GM23338 (cell line): ENCODE results near the gene OR52M1. TPM values are rescaled to one million over a fixed set of nuclear protein-coding genes. Genes with fewer than 3 reads are reported as not detected.

Experiments
- ATAC-seq: fragments of 200-7000 bp; cut with Tn5 transposase; 3 replicates; pipeline ENCODE4 v1.9.1; 2020
- DNase-seq: peaks from one replicate; pipeline ENCODE4 v3.0.0-alpha.2; 2015; ENCODE audit warnings: low spot score
- H2AFZ ChIP-seq: fragments of 200-600 bp; sonication (generic); 2 replicates; pipeline ENCODE4 v1.8.0; 2016; ENCODE audit warnings: antibody characterized with exemption, mild to moderate bottlenecking, moderate library complexity
- H3F3A ChIP-seq: fragments of 200-600 bp; sonication (generic); replicated peaks from 2 replicates; pipeline ENCODE4 v1.8.0; 2017; ENCODE audit warnings: antibody characterized with exemption, mixed run types, low read depth
- H3K27ac ChIP-seq: fragments of 200-600 bp; sonication (generic); 2 replicates; pipeline ENCODE4 v1.6.1; 2016; ENCODE audit warnings: low read depth
- H3K27me3 ChIP-seq: fragments of 200-600 bp; sonication (generic); 2 replicates; pipeline ENCODE4 v1.8.0; 2016; ENCODE audit warnings: mild to moderate bottlenecking, mixed run types, moderate library complexity; ENCODE audit not compliant: insufficient read depth
- H3K36me3 ChIP-seq: fragments of 200-600 bp; sonication (generic); 2 replicates; pipeline ENCODE4 v1.8.0; 2016; ENCODE audit warnings: mild to moderate bottlenecking; ENCODE audit not compliant: insufficient read depth
- H3K4me1 ChIP-seq: fragments of 200-600 bp; sonication (generic); 2 replicates; pipeline ENCODE4 v1.8.0; 2016; ENCODE audit warnings: mild to moderate bottlenecking, moderate library complexity; ENCODE audit not compliant: insufficient read depth
- H3K4me2 ChIP-seq: fragments of 200-600 bp; sonication (generic); 2 replicates; pipeline ENCODE4 v1.7.1; 2017; ENCODE audit warnings: mixed run types
- H3K4me3 ChIP-seq: fragments of 200-600 bp; sonication (generic); 2 replicates; pipeline ENCODE4 v1.6.1; 2016; ENCODE audit warnings: mixed run types
- H3K79me2 ChIP-seq: fragments of 200-600 bp; sonication (generic); replicated peaks from 2 replicates; pipeline ENCODE4 v1.8.0; 2017; ENCODE audit warnings: mild to moderate bottlenecking; ENCODE audit not compliant: insufficient read depth
- H3K9me2 ChIP-seq: fragments of 200-600 bp; sonication (generic); 2 replicates; pipeline ENCODE4 v1.8.0; 2017; ENCODE audit not compliant: insufficient read depth
- H4K20me1 ChIP-seq: fragments of 200-600 bp; sonication (generic); replicated peaks from 2 replicates; pipeline ENCODE4 v1.8.0; 2017; ENCODE audit warnings: mild to moderate bottlenecking; ENCODE audit not compliant: insufficient read depth
- H3K27ac Mint-ChIP-seq: 2 replicates; pipeline ENCODE4 v1.8.0; 2020; ENCODE audit warnings: inconsistent platforms, mild to moderate bottlenecking, moderate library complexity, mixed read lengths
- H3K27me3 Mint-ChIP-seq: 3 replicates; pipeline ENCODE4 v1.8.0; 2022; ENCODE audit warnings: low read depth, mild to moderate bottlenecking, moderate library complexity, mixed read lengths, inconsistent platforms; ENCODE audit not compliant: insufficient read depth, poor library complexity
- H3K36me3 Mint-ChIP-seq: 3 replicates; pipeline ENCODE4 v1.8.0; 2021; ENCODE audit warnings: low read depth, mild to moderate bottlenecking, inconsistent platforms, moderate library complexity, mixed read lengths
- H3K4me1 Mint-ChIP-seq: 3 replicates; pipeline ENCODE4 v1.8.0; 2020; ENCODE audit warnings: mild to moderate bottlenecking, inconsistent platforms, mixed read lengths
- H3K4me3 Mint-ChIP-seq: 3 replicates; pipeline ENCODE4 v1.8.0; 2021; ENCODE audit warnings: moderate library complexity, mild to moderate bottlenecking, inconsistent platforms, mixed read lengths
- H3K9me3 Mint-ChIP-seq: 3 replicates; pipeline ENCODE4 v1.8.0; 2020; ENCODE audit warnings: moderate library complexity, mild to moderate bottlenecking, inconsistent platforms, mixed read lengths
- CREB1 ChIP-seq: fragments of 250-450 bp; sonication (Bioruptor Pico); IDR thresholded peaks from 2 replicates; pipeline ENCODE4 v1.5.0; 2020; ENCODE audit warnings: low read depth, mild to moderate bottlenecking, moderate library complexity
- CTCF ChIP-seq, 2 experiments: fragments of 200-600 bp in 1 of 2; sonication (generic) in 1 of 2; conservative IDR thresholded peaks; 2 replicates each; pipeline versions ENCODE4 v1.5.1 to v1.6.1; 2016 to 2017; ENCODE audit warnings: antibody characterized with exemption in 2 of 2, low read depth in 2 of 2, mild to moderate bottlenecking in 2 of 2, moderate library complexity in 1 of 2
- ETS1 ChIP-seq: IDR thresholded peaks from 2 replicates; pipeline ENCODE4 v1.6.1; 2016; ENCODE audit warnings: antibody characterized with exemption
- NANOG ChIP-seq: IDR thresholded peaks from 2 replicates; pipeline ENCODE4 v1.6.1; 2016; ENCODE audit warnings: antibody characterized with exemption, borderline replicate concordance
- STAT1 ChIP-seq: IDR thresholded peaks from one replicate; pipeline ENCODE4 v1.6.1; 2016; ENCODE audit warnings: antibody characterized with exemption; ENCODE audit not compliant: unreplicated experiment
- ZNF114 ChIP-seq: fragments of 250-450 bp; sonication (Bioruptor Pico); IDR thresholded peaks from 2 replicates; pipeline ENCODE4 v1.5.0; 2020; ENCODE audit warnings: mild to moderate bottlenecking, moderate library complexity
- ZNF331 ChIP-seq: fragments of 250-450 bp; sonication (Bioruptor Pico); IDR thresholded peaks from 2 replicates; pipeline ENCODE4 v1.5.0; 2020; ENCODE audit warnings: low read depth, mild to moderate bottlenecking, moderate library complexity
- ZNF462 ChIP-seq: fragments of 250-450 bp; sonication (Bioruptor Pico); IDR thresholded peaks from 2 replicates; pipeline ENCODE4 v1.5.0; 2020; ENCODE audit warnings: mild to moderate bottlenecking, moderate library complexity
- polyA plus RNA-seq: library from polyadenylated mRNA; unstranded; fragments of >200 nt; fragmentation: Nextera tagmentation; extraction: Ambion mirVana; gene quantifications from 2 replicates; pipeline ENCODE4 v1.2.1, GENCODE V29; 2016
- total RNA-seq: library from RNA; depleted of rRNA; stranded (reverse); fragments of >200 nt; shearing (Covaris generic); gene quantifications from 2 replicates; pipeline ENCODE4 v1.2.3, GENCODE V29; 2014

OR52M1 gene
- total and polyA plus RNA-seq, 2 experiments from 2014 or later, result not detected

GRCh38 chr11:4546878-4547277 is 1.9 kb downstream of the OR52M1 start:
- H3K27me3 ChIP-seq, result no peaks in the 10 kb centered on the region
- no peak overlapping the region for H3K27ac ChIP-seq
- no peaks in the 10 kb centered on the region for H4K20me1 ChIP-seq
- no peaks in the 10 kb centered on the region for H3K36me3 ChIP-seq
- no peak overlapping the region for H3K4me3 ChIP-seq
- Mint-ChIP-seq H3K9me3 (peaks cover 8% of the 10 kb centered on the region; the same call in 2 of the 3 replicates), H3K4me3 (no peak overlapping the region), H3K27ac (no peak overlapping the region), H3K4me1 (no peaks in the 10 kb centered on the region), H3K36me3 (no peaks in the 10 kb centered on the region), H3K27me3 (no peaks in the 10 kb centered on the region)
- TF ChIP-seq STAT1 (no peak), ZNF114 (CRISPR knock-in tag) (no peak), ZNF331 (CRISPR knock-in tag) (no peak), ETS1 (no peak), ZNF462 (CRISPR knock-in tag) (no peak), CREB1 (no peak), CTCF (conservative IDR thresholded peaks at IDR 0.05; ENCODE audit: low read depth in 2 of 2) (no peak), NANOG (no peak)
- no peak for ATAC-seq
- DNase-seq, result no peak
- no peak overlapping the region for H2AFZ ChIP-seq
- H3K79me2 ChIP-seq, result no peaks in the 10 kb centered on the region
- H3F3A ChIP-seq, result no peaks in the 10 kb centered on the region
- H3K9me2 ChIP-seq, result peaks cover 3% of the 10 kb centered on the region; the same call in 1 of the 2 replicates
- H3K4me1 ChIP-seq, result no peaks in the 10 kb centered on the region
- H3K4me2 ChIP-seq, result no peak overlapping the region
